ENCODE results near the gene GLIPR2. TPM values are rescaled to one million over a fixed set of nuclear protein-coding genes. Genes with fewer than 3 reads are reported as not detected.
"Not testable (repeated sequence)": the region's sequence is repeated elsewhere in the genome, so short reads cannot be mapped to it uniquely, and the experiment has no call there.

Gene GLIPR2
- total RNA-seq, 1 experiment from 2014 or later: 5.6 TPM

- in situ Hi-C loops (cut with HindIII; ENCODE audit: low pct_unique_long_range_greater_than_20kb, low sequenced_read_pairs): no loop called here
- no peak for DNase-seq (ENCODE audit: low read depth, low spot score)
These were observed 16.4 kb downstream of the GLIPR2 start for GRCh38 chr9:36152741-36153438.

- no peak for DNase-seq (ENCODE audit: low read depth, low spot score)
- in situ Hi-C loops (cut with HindIII; ENCODE audit: low pct_unique_long_range_greater_than_20kb, low sequenced_read_pairs): no loop called here
These were observed 17.2 kb downstream of the GLIPR2 start for GRCh38 chr9:36153746-36154145.

GRCh38 chr9:36154331-36154952, 17.9 kb downstream of the GLIPR2 start:
- in situ Hi-C loops (cut with HindIII; ENCODE audit: low pct_unique_long_range_greater_than_20kb, low sequenced_read_pairs): no loop called here
- peak; percentile 74 for DNase-seq (ENCODE audit: low read depth, low spot score)

- in situ Hi-C loops (cut with HindIII; ENCODE audit: low pct_unique_long_range_greater_than_20kb, low sequenced_read_pairs): no loop called here
- no peak for DNase-seq (ENCODE audit: low read depth, low spot score)
These were observed 19.6 kb downstream of the GLIPR2 start for GRCh38 chr9:36156116-36156515.

GRCh38 chr9:36158122-36158521, 21.6 kb downstream of the GLIPR2 start:
- no peak for DNase-seq (ENCODE audit: low read depth, low spot score)
- in situ Hi-C loops (cut with HindIII; ENCODE audit: low pct_unique_long_range_greater_than_20kb, low sequenced_read_pairs): no loop called here

GRCh38 chr9:36158917-36159316, 22.4 kb downstream of the GLIPR2 start:
- in situ Hi-C loops (cut with HindIII; ENCODE audit: low pct_unique_long_range_greater_than_20kb, low sequenced_read_pairs): no loop called here
- DNase-seq (ENCODE audit: low read depth, low spot score): no peak

GRCh38 chr9:36159509-36159908, 23.0 kb downstream of the GLIPR2 start:
- in situ Hi-C loops (cut with HindIII; ENCODE audit: low pct_unique_long_range_greater_than_20kb, low sequenced_read_pairs): not testable (repeated sequence)

GRCh38 chr9:36160126-36160525, 23.6 kb downstream of the GLIPR2 start:
- in situ Hi-C loops (cut with HindIII; ENCODE audit: low pct_unique_long_range_greater_than_20kb, low sequenced_read_pairs); DNase-seq (ENCODE audit: low read depth, low spot score): not testable (repeated sequence)

More at GRCh38 chr9:36159509-36159908, 23.0 kb downstream of the GLIPR2 start:
- DNase-seq (ENCODE audit: low read depth, low spot score): not testable (repeated sequence)

- DNase-seq (ENCODE audit: low read depth, low spot score): no peak
- in situ Hi-C loops (cut with HindIII; ENCODE audit: low pct_unique_long_range_greater_than_20kb, low sequenced_read_pairs): no loop called here
These were observed 24.7 kb downstream of the GLIPR2 start for GRCh38 chr9:36161187-36161586.

- no peak for DNase-seq (ENCODE audit: low read depth, low spot score)
- in situ Hi-C loops (cut with HindIII; ENCODE audit: low pct_unique_long_range_greater_than_20kb, low sequenced_read_pairs): no loop called here
These were observed 25.7 kb downstream of the GLIPR2 start for GRCh38 chr9:36162211-36162738.

GRCh38 chr9:36163049-36163785, 26.7 kb downstream of the GLIPR2 start:
- in situ Hi-C loops (cut with HindIII; ENCODE audit: low pct_unique_long_range_greater_than_20kb, low sequenced_read_pairs): no loop called here
- no peak for DNase-seq (ENCODE audit: low read depth, low spot score)

- in situ Hi-C loops (cut with HindIII; ENCODE audit: low pct_unique_long_range_greater_than_20kb, low sequenced_read_pairs): no loop called here
- no peak for DNase-seq (ENCODE audit: low read depth, low spot score)
These were observed 27.2 kb downstream of the GLIPR2 start for GRCh38 chr9:36163786-36164170.

GRCh38 chr9:36164372-36164771, 27.8 kb downstream of the GLIPR2 start:
- DNase-seq (ENCODE audit: low read depth, low spot score): no peak
- in situ Hi-C loops (cut with HindIII; ENCODE audit: low pct_unique_long_range_greater_than_20kb, low sequenced_read_pairs): no loop called here

GRCh38 chr9:36164989-36165388, 28.5 kb downstream of the GLIPR2 start:
- DNase-seq (ENCODE audit: low read depth, low spot score): no peak
- in situ Hi-C loops (cut with HindIII; ENCODE audit: low pct_unique_long_range_greater_than_20kb, low sequenced_read_pairs): no loop called here

GRCh38 chr9:36165826-36166167, 29.3 kb downstream of the GLIPR2 start:
- in situ Hi-C loops (cut with HindIII; ENCODE audit: low pct_unique_long_range_greater_than_20kb, low sequenced_read_pairs): no loop called here
- DNase-seq (ENCODE audit: low read depth, low spot score): no peak

- DNase-seq (ENCODE audit: low read depth, low spot score): peak; percentile 70
- in situ Hi-C loops (cut with HindIII; ENCODE audit: low pct_unique_long_range_greater_than_20kb, low sequenced_read_pairs): no loop called here
These were observed 29.8 kb downstream of the GLIPR2 start for GRCh38 chr9:36166168-36166927.

GRCh38 chr9:36169166-36169565, 32.6 kb downstream of the GLIPR2 start, which contains the start of gene CCIN:
Gene CCIN, plus strand, starts transcription at chr9:36169388. Its CDS starts 115 bp downstream, at chr9:36169503.
- DNase-seq (ENCODE audit: low read depth, low spot score): no peak
- in situ Hi-C loops (cut with HindIII; ENCODE audit: low pct_unique_long_range_greater_than_20kb, low sequenced_read_pairs): no loop called here

- DNase-seq (ENCODE audit: low read depth, low spot score): no peak
- in situ Hi-C loops (cut with HindIII; ENCODE audit: low pct_unique_long_range_greater_than_20kb, low sequenced_read_pairs): no loop called here
These were observed 33.2 kb downstream of the GLIPR2 start for GRCh38 chr9:36169708-36170107.

All from SK-MEL-5 (cell line).